Prostate gland (tissue), 2 donors: ENCODE results near the gene PAQR8. TPM values are rescaled to one million over a fixed set of nuclear protein-coding genes. Genes with fewer than 3 reads are reported as not detected.

ENCODE experiments used
- DNase-seq: peaks from one replicate; pipeline ENCODE4 v3.0.0-alpha.2; 2019; ENCODE audit warnings: low spot score
- H3K27ac ChIP-seq, 2 donors: fragments of 200-600 bp; sonication (generic); 2 replicates each; pipeline ENCODE4 v1.5.1; 2017 to 2019
- H3K27me3 ChIP-seq: fragments of 200-600 bp; sonication (generic); replicated peaks from 2 replicates; pipeline ENCODE4 v1.5.1; 2019; ENCODE audit not compliant: insufficient read depth
- H3K36me3 ChIP-seq, 2 donors: fragments of 200-600 bp; sonication (generic); 1 replicate in 1 of 2; 2 replicates in 1 of 2; pipeline versions ENCODE4 v1.5.1 to v1.8.1; 2017 to 2019
- H3K4me1 ChIP-seq: fragments of 200-600 bp; sonication (generic); replicated peaks from 2 replicates; pipeline ENCODE4 v1.5.1; 2019
- H3K4me3 ChIP-seq, 2 donors: fragments of 200-600 bp; sonication (generic); 2 replicates each; pipeline ENCODE4 v1.5.1; 2017 to 2019
- H3K9me3 ChIP-seq: fragments of 200-600 bp; sonication (generic); 2 replicates; pipeline ENCODE4 v1.5.1; 2017
- POLR2A ChIP-seq: fragments of 450-650 bp; IDR thresholded peaks from one replicate; pipeline ENCODE4 v1.6.1; 2016; ENCODE audit warnings: antibody characterized with exemption, mild to moderate bottlenecking
- POLR2AphosphoS5 ChIP-seq: sonication (generic); formaldehyde crosslinking; IDR thresholded peaks from one replicate; pipeline ENCODE4 v1.6.1; 2017; ENCODE audit warnings: antibody characterized with exemption
- WGBS: methylation state at CpG from one replicate; pipeline ENCODE4 v1.1.5; 2018; 5-methylcytosine and 5-hydroxymethylcytosine counted together
- intact Hi-C: fragments of 100-400 bp; cut with DNase I; formaldehyde crosslinking; loops from one replicate; pipeline ENCODE4 v1.14.2; 2022
- total RNA-seq, 2 donors: library from RNA; depleted of rRNA; stranded (reverse); fragments of >200 nt; gene quantifications; one replicate each; pipeline ENCODE4 v1.1.0, GENCODE V29; 2016
- TF ChIP-seq, protein P1 (sequence below), 4 experiments: fragments of 200-600 bp in 2 of 4; fragments of 450-650 bp in 2 of 4; sonication (generic) in 2 of 4; IDR thresholded peaks; 1 replicate in 3 of 4; 2 replicates in 1 of 4; pipeline ENCODE4 v1.5.1; 2016 to 2019; ENCODE audit warnings: antibody characterized with exemption in 4 of 4, mild to moderate bottlenecking in 2 of 4, moderate library complexity in 2 of 4

The PAQR8 gene
- total RNA-seq, 2 donors from 2014 or later, result 9.9 to 15.8 TPM

DNA sequence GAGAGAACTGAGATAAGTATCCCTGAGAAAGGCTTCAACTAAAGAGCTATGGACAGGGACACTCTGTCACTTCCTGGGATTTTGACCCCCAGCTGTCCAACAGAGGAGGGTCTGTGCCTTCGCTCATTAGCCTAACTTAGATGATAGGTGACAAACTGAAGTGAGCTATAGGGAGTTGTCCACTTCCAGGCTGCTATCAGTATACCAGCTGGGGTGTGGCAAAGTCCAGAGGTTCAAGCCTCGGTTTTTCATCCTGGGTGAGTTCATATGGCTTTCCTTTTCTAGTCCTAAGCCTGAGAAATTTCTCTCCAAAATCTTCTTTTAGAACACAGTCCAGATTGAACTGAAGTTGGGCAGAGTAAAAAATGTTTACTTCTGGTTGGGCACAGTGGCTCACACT, 5.9 kb upstream of the PAQR8 start:
- Histone ChIP-seq H3K4me1 (no peaks in the 10 kb centered on the region), H3K4me3 (no peak overlapping the region), H3K36me3 (no peaks in the 10 kb centered on the region), H3K9me3 (no peaks in the 10 kb centered on the region), H3K27me3 (no peaks in the 10 kb centered on the region), H3K27ac (no peak overlapping the region)
- TF ChIP-seq POLR2AphosphoS5 (no peak), POLR2A (no peak)
- TF ChIP-seq, protein P1, sequence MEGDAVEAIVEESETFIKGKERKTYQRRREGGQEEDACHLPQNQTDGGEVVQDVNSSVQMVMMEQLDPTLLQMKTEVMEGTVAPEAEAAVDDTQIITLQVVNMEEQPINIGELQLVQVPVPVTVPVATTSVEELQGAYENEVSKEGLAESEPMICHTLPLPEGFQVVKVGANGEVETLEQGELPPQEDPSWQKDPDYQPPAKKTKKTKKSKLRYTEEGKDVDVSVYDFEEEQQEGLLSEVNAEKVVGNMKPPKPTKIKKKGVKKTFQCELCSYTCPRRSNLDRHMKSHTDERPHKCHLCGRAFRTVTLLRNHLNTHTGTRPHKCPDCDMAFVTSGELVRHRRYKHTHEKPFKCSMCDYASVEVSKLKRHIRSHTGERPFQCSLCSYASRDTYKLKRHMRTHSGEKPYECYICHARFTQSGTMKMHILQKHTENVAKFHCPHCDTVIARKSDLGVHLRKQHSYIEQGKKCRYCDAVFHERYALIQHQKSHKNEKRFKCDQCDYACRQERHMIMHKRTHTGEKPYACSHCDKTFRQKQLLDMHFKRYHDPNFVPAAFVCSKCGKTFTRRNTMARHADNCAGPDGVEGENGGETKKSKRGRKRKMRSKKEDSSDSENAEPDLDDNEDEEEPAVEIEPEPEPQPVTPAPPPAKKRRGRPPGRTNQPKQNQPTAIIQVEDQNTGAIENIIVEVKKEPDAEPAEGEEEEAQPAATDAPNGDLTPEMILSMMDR (IDR thresholded peaks at IDR 0.05), result no peak
- WGBS, result 44% methylated on average over 2 of the region's 2 CpGs
- DNase-seq, result no peak
- intact Hi-C loops, result no loop called here

DNA sequence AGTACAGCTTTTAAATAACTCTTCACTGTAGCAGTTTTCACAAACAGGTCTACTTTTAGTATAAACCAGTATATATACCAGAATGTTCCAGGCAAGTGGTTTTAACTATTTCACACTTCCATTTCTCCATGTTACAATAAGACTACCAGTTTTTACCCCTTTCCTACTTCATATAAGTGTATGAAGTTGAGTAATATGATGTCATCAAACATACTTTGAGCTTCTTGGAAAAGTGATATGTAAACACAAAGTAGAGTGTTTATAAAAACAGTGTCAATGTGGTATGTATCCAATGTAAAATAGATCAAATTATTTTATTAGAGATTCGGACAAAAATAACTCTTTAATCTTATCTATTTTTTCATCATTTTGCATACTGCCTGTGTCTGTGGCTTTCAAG, 2.5 kb upstream of the PAQR8 start:
- Histone ChIP-seq H3K27me3 (no peaks in the 10 kb centered on the region), H3K9me3 (no peaks in the 10 kb centered on the region), H3K4me3 (no peak overlapping the region), H3K4me1 (no peaks in the 10 kb centered on the region), H3K36me3 (no peaks in the 10 kb centered on the region), H3K27ac (no peak overlapping the region)
- no peak for DNase-seq
- intact Hi-C loops, result no loop called here
- TF ChIP-seq POLR2A (no peak), POLR2AphosphoS5 (no peak)
- TF ChIP-seq, protein P1 (IDR thresholded peaks at IDR 0.05), result no peak
- WGBS, result 77% methylated on average over 1 of the region's 1 CpG

DNA sequence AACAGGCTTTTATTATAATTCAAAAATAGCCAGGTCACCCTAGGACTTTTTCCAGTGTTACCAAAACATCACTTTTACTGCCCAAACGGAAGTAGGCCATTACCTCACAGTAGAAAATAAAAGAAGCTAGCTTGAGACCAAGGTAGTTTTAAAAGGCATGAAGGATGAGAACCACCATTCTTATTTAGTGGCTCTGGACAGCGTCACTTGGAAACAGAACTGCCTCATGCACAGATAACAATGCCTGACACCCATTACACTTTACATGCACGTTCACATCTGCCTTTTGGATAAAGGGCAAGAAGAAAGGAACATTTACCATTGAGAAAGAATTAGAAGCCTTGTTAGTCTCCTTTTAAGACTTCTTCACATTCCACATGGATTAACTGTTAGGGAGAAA, 1.9 kb upstream of the PAQR8 start:
- DNase-seq, result no peak
- WGBS, result 80% methylated on average over 3 of the region's 3 CpGs
- Histone ChIP-seq H3K36me3 (no peaks in the 10 kb centered on the region), H3K4me3 (no peak overlapping the region), H3K27me3 (no peaks in the 10 kb centered on the region), H3K27ac (no peak overlapping the region), H3K9me3 (no peaks in the 10 kb centered on the region), H3K4me1 (no peaks in the 10 kb centered on the region)
- intact Hi-C loops, result no loop called here
- no peak for TF ChIP-seq POLR2AphosphoS5
- TF ChIP-seq POLR2A, result no peak

DNA sequence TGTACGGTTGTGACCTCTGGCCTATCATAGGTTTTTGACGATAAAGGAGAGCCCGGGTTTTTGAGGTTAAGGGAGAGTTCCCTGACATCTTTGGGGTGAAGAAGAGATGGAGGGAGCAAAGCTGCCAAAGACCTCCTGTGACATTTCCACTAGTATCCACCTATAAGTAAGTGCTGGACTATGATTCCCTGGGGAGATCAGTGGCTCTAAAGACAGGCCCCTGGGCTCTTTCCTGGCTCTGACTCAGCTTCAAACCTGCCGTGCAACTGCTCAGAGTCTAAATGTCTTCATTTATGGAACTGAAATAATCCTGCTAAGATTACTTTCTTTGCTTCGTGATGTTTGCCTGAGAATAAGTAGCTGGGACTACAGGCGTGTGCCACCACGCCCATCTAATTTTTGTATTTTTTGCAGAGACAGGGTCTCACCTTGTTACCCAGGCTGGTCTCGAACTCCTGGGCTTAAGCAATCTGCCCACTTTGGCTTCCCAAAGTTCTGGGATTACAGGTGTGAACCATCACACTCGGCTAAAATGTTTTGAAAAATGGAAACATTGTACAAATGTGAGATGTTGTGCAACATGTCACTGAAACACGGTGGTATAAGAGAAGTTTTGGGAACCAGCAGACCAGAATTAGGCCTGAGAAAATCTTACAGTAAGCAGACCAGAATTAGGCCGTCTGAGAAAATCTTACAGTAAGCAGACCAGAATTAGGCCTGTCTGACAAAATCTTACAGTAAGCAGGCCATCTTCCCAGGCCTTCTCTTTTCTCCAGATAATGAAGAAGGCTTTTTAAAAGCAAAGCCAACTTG, 1.1 kb upstream of the PAQR8 start:
- no peak for TF ChIP-seq POLR2AphosphoS5
- TF ChIP-seq POLR2A, result no peak
- TF ChIP-seq, protein P1 (IDR thresholded peaks at IDR 0.05), result no peak
- H3K36me3 ChIP-seq, result no peaks in the 10 kb centered on the region
- no peak for DNase-seq
- peak overlapping the region in 1 of 2 donors; percentile 66 for H3K4me3 ChIP-seq
- intact Hi-C loops, result no loop called here
- WGBS, result 86% methylated on average over 11 of the region's 11 CpGs
- H3K27me3 ChIP-seq, result no peaks in the 10 kb centered on the region
- H3K9me3 ChIP-seq, result no peaks in the 10 kb centered on the region
- H3K4me1 ChIP-seq, result no peaks in the 10 kb centered on the region
- H3K27ac ChIP-seq, result peak overlapping the region in 1 of 2 donors; percentile 71

DNA sequence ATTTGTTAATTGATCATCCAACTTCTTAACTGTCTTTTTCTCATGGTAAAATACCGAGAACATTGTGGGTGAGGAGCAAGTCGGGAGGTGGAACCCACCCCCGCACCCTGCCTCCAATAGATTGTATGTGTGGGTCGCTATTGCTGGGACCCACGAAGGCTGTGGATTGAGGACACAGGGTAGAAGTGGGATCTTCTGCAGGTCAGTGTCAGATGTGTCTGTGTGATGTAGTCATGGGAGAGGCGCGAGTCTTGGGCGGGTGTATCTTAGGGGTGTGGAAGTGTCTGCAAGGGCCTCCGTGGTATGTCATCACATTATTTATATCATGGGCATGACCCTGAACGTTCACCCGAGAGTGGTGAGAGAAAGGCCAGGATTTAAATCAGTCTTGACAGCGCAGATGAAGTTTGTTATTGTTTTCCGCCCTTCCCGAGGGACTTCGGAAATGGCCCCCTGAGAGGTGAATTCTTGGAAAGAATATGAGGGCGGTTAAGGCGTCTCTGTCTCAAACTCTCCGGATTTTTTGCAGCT, 472 bp upstream of the PAQR8 start:
- Histone ChIP-seq H3K27ac (peak overlapping the region; percentile 70 to 71), H3K9me3 (no peaks in the 10 kb centered on the region), H3K36me3 (no peaks in the 10 kb centered on the region), H3K4me1 (no peaks in the 10 kb centered on the region), H3K4me3 (peak overlapping the region; percentile 66 to 83), H3K27me3 (no peaks in the 10 kb centered on the region)
- 24% methylated on average over 18 of the region's 18 CpGs for WGBS
- intact Hi-C loops, result no loop called here
- TF ChIP-seq POLR2AphosphoS5 (no peak), POLR2A (no peak)
- TF ChIP-seq, protein P1 (IDR thresholded peaks at IDR 0.05), result no peak
- DNase-seq, result no peak
